UCSD-AML1 (cell line): ENCODE results near the gene NAT9.

Source experiments
- DNase-seq: peaks from one replicate; lab custom pipeline; 2025; ENCODE audit not compliant: unreplicated experiment; lab: John Stamatoyannopoulos, UW

NAT9 gene

DNA sequence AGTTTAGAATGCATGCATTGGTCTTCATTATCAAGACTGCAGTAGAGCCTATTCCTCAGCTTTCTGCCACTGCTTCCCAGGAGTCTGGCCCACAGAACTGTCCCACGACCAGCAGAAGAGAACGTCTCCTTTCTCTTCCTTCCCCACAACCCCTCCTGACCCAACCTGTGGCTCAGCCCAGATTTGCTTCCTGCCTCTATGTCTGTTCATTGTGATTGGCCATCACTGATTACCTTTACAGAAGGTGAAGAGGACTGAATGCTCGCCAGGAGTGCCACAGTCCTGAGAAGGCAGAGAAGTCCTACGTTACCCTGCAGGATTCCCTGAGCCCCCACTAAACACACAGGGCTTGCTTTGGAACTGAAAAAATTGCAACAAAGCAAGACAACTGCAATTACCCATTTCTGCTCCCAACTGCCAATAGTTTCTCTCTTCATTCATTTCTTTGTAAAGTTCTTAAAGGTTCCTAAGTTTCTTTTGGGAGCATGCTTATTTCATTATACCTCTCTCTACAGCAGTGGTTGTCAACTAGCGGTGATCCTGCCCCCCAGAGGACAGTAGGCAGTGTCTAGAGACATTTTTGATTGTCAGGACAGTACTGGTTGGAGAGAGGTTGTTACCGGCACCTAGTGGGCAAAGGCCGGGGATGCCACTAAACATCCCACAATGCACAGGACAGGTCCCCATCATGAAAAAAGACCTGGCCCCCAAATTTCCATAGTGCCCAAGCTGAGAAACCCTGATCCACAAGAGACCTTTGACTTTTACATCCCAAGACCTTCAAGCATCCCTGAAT is 4.5 kb upstream of the NAT9 start:
- DNase-seq: peak; percentile 25

DNA sequence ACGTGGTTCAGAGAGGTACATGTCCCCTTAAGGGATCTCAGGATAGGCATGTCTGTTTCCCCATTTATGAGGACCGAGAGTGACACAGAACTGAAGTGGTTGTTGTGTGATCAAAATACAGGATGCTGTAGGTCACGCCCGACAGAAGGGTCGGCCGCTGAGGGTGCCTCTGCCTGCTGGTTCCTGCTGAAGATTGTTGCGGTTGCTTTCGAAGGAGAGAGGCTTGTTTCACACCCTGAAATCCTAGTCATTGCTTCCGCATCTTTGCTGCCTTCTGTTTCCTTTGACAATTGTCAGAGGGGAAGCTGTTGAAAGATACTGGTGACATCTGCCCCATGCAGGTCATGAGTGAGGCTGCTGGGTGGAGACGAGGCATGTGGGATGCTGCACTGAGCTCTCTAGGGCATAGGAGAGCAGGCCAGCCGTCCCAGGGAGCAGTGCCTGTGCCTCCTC is 3.8 kb upstream of the NAT9 start:
- DNase-seq: peak; percentile 85

DNA sequence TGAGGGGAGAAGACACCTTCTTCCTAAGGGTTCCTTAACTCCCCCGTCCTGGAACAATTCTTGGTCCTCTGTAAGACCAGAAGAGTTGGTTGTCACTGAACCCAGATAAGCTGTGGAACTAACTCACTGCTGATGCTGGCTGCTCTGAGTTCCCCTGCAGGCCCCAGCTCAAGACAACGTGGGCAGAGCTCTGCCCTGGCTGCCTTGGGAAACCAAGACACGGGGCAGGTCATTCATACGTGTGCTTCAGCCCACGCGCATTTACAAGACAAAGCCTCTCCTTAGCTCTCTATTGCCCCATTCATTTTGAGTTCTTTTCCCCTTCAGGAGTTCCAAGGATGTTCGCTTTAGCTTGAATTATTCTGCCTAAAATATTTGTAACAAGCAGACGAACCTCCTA is 3.4 kb upstream of the NAT9 start:
- no peak for DNase-seq

DNA sequence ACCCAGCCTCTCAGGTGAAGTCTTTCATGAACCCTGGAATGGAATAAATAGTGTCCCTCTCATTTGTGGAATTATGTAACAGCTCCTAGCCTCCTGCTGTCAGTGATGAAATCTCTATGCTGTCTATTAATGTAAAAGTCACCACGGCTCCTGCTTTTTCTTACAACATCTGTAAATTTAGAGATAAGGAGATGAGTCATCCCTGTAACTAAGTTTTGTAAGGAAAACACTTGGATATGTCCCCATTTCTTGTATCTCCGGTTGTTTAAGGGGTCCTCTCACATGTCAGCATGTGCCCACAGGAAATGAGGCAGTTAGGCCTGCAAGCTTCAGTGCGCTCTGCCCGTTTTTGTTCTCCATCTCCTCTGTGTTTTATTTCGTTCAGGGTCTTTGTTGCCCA is 2.8 kb upstream of the NAT9 start:
- no peak for DNase-seq

DNA sequence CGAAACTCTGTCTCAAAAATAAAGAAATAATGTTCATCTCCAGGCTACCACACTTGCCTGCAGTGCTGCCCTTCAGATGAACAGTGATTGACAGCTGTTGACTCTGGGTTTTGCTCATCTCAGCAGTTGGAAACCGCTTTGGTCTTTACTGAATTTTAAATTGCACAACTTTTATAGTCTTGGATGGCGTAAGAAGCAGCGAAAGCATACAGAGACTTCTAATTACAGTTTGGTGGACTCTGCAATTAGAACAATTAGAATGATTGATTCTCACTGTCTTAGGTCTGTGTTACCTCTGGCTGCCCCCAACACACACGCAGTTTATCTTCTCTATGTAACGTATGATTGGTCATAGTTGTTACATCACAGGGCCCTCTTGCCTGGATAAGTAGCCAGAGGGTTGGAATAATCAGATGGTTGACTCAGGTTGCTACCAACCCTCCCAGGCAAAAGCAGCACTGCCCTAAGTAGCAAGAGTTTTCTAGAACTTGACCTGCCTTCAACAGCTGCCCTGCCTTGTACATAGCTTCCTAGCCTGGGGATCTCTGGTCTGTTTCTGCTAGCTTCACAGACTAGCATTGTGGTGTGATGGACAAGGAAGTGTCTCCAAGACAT is 1.9 kb upstream of the NAT9 start:
- DNase-seq: no peak

DNA sequence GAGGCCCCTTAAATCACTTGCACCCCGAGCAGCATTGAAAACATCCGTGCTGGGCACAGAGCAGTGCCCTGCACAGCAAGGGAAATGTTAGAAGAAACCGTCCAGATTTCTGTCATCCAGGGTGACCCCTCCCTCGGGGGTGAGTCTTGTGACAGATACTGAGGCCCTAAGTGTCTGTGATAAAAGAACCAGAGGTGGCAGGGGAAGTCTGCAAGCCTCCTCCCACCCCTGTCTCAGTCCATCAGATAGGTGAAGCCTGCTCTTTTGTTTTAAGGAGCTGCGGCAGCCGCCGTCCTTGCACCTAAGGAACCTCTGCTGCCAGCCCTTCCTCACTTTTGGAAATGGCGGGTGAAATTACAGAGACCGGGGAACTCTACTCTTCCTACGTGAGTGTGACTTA is 845 bp upstream of the NAT9 start:
- no peak for DNase-seq

DNA sequence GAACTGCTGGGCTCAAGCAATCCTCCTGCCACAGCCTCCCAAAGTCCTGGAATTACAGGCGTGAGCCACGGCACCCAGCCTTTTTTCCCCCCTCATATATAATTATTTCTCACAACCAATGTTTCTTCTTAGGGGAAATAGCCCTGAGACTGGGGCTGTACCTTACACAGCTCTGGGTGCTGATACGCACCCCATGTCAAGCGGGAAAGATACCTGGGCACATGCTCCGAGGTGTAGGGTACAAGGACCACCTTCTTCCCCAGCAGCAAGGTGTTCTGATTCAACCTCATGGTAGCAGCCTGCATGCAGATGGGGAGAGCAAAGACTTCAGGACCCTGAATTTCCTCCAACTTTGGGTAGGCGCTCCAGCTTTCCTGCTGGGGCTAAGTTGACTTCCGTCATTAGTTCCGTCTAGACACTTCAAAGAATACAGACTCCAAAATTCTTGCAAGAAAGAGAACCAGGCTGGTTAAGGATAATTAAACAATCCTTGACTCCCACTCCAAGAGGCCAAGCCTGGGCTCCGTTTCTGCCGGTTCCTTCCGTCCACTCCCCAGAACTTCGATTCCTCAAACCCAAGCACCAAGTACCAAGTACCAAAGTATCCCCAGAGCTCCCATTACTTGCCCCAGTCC is 619 bp downstream of the NAT9 start:
- DNase-seq: no peak

DNA sequence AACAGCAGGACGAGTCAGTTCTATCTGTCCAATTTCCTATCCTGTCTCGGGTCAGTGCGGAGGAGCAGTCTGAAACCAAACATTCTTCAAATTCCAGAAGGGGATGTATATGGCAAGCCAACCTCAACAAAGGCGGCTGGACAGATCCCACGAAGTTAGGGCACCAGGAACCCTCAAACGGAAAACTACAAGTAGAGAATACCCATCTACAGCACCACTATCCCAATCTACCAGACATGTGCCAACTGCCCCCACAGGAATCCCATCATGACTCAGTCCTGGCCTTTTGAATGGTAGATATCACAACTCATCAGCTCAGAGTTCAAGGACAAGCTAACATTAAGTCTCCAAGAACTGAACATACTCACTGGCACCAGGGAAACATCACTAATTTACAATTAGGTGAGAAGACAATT is 2.3 kb downstream of the NAT9 start:
- DNase-seq: no peak

DNA sequence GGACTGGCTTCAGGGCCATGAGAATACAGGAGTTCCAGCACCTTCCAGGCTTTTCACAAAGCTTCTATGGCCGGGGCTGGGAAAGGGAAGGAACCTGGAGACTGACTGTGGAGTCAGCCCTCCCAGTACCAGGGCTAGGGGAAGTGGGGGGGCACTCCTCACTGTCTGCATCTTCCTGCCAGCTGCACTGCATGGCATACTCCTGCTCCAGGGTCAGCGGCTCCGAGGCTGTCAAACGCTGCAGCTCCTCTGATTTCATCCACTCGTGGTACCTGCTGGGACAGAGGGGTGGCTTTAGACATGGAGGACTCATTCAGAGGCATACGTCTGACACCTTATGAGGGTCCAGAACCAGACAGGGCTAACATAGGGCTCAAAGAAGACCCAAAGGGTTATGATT is 2.7 kb downstream of the NAT9 start:
- DNase-seq: no peak

DNA sequence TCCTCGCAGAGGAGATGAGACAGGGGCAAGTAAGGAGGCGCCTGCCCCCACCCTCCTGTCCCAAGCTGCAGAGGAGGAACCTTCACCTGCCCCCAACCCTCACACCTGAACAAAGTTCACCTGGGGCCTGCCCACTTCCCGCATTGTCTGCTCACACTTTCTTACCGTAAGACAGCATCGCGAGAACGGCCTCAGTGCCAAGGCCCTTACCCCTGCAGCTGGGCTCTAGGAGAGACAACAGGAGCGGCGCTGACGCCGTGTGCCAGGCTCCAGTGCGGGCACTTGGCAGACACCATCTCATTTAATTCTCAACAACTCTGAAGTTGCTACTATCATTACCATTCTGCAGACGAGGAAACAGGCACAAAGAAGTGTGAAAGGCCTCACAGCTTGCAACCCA is 4.1 kb downstream of the NAT9 start:
- no peak for DNase-seq

DNA sequence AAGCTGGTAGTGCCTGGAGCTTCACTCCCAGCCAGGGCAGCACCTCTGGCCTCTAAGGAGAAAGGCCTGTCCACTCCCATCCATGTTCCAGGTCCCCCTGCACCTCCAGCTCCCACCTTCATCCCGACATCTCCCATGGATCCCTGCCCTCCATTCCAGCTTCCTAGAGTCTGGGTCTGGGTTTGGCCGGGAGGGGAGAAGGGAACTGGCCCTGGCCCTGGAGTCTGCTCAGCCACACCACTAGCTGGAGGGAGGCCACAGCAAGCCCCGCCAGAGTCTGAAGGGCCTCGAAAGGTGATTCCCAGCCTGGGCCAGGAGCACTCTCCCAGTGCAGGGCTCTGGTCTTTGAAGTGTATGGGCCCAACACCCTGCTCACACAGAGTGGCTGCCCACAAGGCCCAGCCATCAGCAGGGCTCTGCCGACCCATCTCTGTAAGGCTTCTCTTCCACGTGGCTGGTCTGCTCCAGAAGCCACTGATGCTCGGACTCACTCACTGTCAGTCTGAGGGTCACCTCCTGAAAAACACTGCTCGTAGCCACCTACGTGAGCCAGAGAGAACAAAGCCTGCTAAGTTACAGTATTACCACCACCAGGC is 4.7 kb downstream of the NAT9 start:
- no peak for DNase-seq

DNA sequence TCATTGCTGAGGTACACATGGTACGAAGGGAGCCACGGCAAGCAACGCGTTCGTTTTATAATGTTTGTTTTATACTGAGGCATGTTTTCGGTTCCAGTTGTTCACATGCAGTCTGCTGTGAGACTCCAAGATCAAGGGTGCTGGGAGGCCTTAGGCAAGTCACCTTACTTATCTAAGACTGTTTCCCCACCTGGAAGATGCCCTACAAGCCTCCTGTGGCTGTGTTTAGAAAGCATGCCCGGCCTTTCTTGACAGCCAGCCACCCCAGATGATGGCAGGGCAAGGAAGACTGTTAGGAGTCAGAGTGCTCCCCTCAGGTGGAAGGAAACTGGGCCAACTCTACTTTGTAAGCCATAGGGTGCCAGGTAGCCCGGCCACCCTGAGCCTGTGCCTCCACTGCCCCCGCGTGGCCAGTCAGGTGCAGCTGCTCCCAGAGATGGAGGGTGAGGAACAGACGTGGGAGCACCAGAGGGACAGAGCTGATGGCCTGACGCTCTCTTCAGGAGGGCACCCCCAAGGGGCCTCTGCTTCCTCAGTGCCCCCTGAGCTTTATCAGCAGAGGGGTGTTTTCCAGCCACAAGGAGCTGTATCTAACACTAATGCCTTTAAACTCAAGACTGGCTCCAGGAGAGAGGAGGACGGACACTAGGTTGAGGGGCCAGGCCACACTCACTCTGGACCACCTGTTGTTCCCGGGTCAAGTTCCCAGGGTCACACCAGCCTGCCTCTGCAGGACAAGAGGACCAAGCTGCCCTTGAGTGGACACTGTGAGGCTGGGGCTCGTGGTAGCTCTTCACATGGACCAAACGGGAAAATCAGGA is 5.4 kb downstream of the NAT9 start:
- DNase-seq: peak; percentile 48

DNA sequence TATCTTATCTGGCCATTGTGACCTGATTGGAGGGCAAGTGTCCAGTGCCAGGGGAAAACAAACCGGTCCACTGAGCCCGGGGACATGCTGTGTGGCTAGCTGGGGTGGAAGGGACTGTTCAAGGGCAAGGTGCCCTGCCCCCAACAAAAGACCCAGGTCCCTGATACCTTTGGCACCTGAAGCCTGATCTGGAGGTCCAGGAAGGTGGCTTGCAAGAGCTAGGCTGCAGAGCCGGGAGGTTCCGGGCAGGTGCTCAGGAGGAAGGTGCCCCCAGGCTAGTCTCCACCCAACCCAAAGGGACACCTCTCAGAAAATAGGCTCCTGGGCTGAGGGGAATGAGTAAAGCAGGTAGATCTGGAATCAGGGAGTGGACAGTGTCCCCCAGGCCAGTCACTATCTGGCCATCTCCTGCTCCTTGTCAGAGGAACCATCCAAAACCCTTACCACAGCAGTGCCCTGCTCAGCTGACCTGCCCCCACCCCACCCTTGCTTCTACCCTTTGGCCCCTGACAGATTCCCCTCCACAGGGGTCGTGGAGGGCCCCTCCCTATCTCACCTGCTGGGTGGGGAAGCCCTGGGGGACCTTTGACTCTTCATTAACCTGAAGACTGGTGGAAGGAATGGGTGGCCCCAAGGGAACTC is 6.2 kb downstream of the NAT9 start:
- no peak for DNase-seq

DNA sequence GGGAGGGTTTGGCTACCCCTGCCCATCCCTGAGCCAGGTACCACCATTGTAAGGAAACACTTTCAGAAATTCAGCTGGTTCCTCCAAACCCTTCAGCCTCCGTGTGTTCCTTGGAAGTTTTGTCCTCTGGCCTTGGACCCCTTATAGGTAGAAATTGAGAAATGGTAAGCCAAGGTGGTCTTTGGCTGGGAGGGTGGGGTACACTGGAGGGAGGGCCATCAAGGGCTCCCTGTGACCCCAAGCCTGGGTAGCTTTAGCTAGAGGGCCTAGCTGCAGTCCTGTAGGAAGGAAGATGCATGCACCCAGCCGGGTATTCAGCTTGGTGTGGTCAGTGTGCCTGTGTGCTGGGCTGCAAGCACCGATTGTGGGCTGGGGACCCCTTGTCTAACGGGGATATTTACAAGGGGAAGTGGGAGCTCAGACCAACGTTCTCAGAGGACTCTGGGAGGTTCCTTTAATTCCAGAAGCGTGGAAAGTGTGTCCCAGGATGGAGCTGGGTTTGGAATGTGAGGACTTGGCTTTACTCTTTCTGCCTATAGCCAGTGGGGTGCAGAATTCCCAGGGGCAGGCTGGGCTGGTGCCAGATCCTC is 6.8 kb downstream of the NAT9 start:
- no peak for DNase-seq

DNA sequence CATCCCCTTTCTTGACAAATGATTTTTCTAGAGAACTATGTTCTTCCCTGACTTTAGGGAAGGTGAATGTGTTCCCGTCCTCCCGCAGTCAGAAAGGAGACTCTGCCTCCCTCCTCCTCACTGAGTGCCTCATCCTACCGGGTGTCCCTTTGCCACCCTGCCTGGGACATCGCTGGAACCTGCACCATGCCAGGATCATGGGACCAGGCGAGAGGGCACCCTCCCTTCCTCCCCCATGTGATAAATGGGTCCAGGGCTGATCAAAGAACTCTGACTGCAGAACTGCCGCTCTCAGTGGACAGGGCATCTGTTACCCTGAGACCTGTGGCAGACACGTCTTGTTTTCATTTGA is 7.4 kb downstream of the NAT9 start:
- DNase-seq: no peak

DNA sequence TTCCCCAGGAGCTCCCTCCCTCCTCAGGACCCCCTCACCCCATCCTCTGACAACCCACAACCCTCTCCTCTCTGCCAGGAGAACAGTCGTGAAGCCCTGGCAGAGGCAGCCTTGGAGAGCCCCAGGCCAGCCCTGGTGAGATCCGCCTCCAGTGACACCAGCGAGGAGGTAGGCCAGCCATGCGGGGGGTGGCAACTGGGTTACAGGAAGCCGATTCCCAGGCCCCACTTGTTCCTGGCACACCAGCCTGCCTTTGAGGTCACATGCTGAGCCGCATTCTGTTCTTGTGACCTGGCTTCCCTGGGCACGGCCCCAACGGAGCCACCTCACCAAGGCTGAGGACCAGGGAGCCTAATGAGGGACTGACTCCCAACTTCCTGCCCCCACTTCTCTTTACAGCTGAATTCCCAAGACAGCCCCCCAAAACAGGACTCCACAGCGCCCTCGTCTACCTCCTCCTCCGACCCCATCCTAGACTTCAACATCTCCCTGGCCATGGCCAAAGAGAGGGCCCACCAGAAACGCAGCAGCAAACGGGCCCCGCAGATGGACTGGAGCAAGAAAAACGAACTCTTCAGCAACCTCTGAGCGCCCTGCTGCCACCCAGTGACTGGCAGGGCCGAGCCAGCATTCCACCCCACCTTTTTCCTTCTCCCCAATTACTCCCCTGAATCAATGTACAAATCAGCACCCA is 7.9 kb downstream of the NAT9 start:
- DNase-seq: no peak

DNA sequence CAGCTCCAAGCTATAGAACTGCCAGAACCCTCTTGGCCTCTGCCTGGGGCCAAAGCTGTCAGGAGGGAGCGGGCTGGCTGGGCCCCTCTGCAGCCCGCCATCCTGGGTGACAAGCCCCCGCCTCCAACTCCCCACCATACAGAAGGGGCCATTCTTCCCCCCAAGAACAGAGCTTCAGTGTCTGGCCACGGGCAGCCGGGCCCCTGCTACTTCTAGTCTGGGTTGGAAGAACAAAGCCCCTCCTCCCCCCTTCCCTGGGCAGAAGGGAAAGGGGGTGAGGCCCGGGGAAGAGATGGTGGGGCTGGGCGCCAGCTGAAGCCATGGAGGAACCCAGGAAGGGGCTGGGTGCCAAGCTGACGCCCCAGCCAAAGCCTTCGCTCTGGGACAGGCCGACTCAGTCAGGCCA is 9.0 kb downstream of the NAT9 start:
- DNase-seq: no peak

DNA sequence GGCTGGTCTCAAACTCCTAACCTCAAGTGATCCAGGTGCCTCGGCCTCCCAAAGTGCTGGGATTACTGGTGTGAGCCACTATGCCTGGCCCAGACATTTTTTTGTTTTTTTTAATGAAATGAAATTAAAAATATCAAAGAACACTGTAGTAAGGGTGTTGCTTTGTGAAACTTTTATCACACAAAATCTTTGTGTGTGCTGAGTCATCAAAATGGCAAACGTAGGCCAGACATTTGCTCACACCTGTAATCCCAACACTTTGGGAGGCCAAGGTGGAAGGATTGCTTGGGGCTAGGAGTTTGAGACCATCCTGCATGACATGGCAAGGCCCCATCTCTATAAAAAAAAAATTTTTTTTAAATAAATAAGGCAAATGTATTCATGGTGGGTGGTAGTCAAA is 9.7 kb downstream of the NAT9 start:
- no peak for DNase-seq

DNA sequence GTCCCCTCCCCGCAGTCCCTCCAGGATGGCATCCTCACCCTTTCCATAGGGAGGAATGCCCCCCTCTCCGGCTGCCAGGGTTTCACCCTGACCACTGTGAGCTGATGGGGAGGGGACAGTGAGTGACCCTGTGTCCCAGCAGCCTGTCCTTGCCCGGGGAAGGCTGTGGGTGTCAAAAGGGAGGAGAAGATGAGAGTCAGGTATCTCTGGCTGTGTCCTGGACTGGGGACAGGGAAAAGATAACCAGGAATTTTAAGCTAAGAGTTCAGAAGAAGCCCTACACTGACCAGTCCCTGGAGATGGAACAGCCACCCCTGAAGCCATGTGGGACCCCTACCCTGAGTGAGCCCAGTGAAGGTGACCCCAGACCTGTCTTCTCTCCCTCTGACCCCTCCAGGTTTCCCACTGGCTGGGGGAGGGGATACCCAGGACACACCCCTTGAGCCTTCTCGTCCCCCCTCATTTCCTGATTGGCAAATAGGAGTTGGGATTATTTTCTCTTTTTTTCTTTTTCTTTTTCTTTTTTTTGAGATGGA is 11.3 kb downstream of the NAT9 start:
- DNase-seq: no peak
